H1 (cell line): ENCODE measurements around the gene SLC51B. TPM values are rescaled to one million over a fixed set of nuclear protein-coding genes. Genes with fewer than 3 reads are reported as not detected.

ENCODE experiments used
- CTCF ChIA-PET: fragments of 300-600 bp; sonication (Branson Sonifier 250); formaldehyde crosslinking; loops from one replicate; lab custom pipeline; 2021; ENCODE audit not compliant: partially characterized antibody; lab: Charles Lee
- POLR2A ChIA-PET: fragments of 300-600 bp; sonication (Branson Sonifier 250); formaldehyde crosslinking; loops from one replicate; lab custom pipeline; 2021; ENCODE audit warnings: inconsistent platforms; ENCODE audit not compliant: partially characterized antibody; lab: Charles Lee
- DNase-seq, 2 experiments: peaks; one replicate each; pipeline versions ENCODE4 v3.0.0 to v3.0.0-alpha.2; 2010 to 2022; ENCODE audit warnings: low spot score in 2 of 2, low read depth in 1 of 2, mixed read lengths in 1 of 2
- FAIRE-seq: peaks from 2 replicates; lab custom pipeline; 2011; peaks lifted over from hg19 to GRCh38; lab: Jason Lieb, UNC
- H2AFZ ChIP-seq: 2 replicates; pipeline ENCODE4 v1.8.1; 2012; ENCODE audit warnings: low read length, inconsistent platforms
- H2AK5ac ChIP-seq: 2 replicates; pipeline ENCODE4 v1.6.1; 2013; ENCODE audit warnings: low read depth, low read length
- H2BK120ac ChIP-seq: replicated peaks from 2 replicates; pipeline ENCODE3; 2013; ENCODE audit warnings: low read depth, low read length, inconsistent platforms
- H2BK12ac ChIP-seq: 2 replicates; pipeline ENCODE4 v1.6.1; 2013; ENCODE audit warnings: low read depth, low read length
- H2BK15ac ChIP-seq: 2 replicates; pipeline ENCODE4 v1.6.1; 2013; ENCODE audit warnings: low read length
- H2BK20ac ChIP-seq: 2 replicates; pipeline ENCODE4 v1.6.1; 2013; ENCODE audit warnings: low read length
- H2BK5ac ChIP-seq: 2 replicates; pipeline ENCODE4 v1.6.1; 2013; ENCODE audit warnings: low read depth, low read length
- H3K14ac ChIP-seq: 2 replicates; pipeline ENCODE4 v1.6.1; 2013; ENCODE audit warnings: inconsistent platforms; ENCODE audit not compliant: insufficient read length
- H3K18ac ChIP-seq: 2 replicates; pipeline ENCODE4 v1.6.1; 2013; ENCODE audit warnings: low read length; ENCODE audit errors: extremely low read depth
- H3K23ac ChIP-seq: 2 replicates; pipeline ENCODE4 v1.6.1; 2013; ENCODE audit warnings: inconsistent platforms; ENCODE audit not compliant: insufficient read length
- H3K23me2 ChIP-seq: 2 replicates; pipeline ENCODE4 v1.6.1; 2013; ENCODE audit warnings: low read depth, low read length
- H3K27ac ChIP-seq: 2 replicates; pipeline ENCODE4 v1.6.1; 2011; ENCODE audit warnings: low read depth, low read length, inconsistent platforms
- H3K27me3 ChIP-seq, 4 experiments: replicated peaks in 1 of 4; 1 replicate in 1 of 4; 2 replicates in 3 of 4; pipeline versions ENCODE4 v1.6.1 to v1.8.1; 2011 to 2013; ENCODE audit warnings: low read length in 3 of 4, mild to moderate bottlenecking in 3 of 4, inconsistent platforms in 2 of 4, mixed read lengths in 2 of 4, moderate library complexity in 1 of 4; ENCODE audit not compliant: control insufficient read depth in 3 of 4, insufficient read depth in 3 of 4; ENCODE audit errors: extremely low read depth in 1 of 4
- H3K36me3 ChIP-seq, 4 experiments: 2 replicates each; pipeline versions ENCODE4 v1.6.1 to v1.8.1; 2011 to 2013; ENCODE audit warnings: mild to moderate bottlenecking in 4 of 4, low read length in 3 of 4, moderate library complexity in 2 of 4, control low read depth in 1 of 4, inconsistent platforms in 1 of 4; ENCODE audit not compliant: insufficient read depth in 4 of 4, control insufficient read depth in 2 of 4
- H3K4ac ChIP-seq: replicated peaks from 2 replicates; pipeline ENCODE3; 2013; ENCODE audit warnings: low read length, low read depth, mixed read lengths, inconsistent platforms; ENCODE audit not compliant: insufficient read length
- H3K4me1 ChIP-seq, 4 experiments: replicated peaks in 1 of 4; 1 replicate in 1 of 4; 2 replicates in 3 of 4; pipeline versions ENCODE4 v1.6.1 to v1.8.1; 2011 to 2013; ENCODE audit warnings: low read length in 3 of 4, inconsistent platforms in 2 of 4, mixed read lengths in 1 of 4; ENCODE audit not compliant: insufficient read depth in 4 of 4, control insufficient read depth in 3 of 4
- H3K4me2 ChIP-seq, 2 experiments: 2 replicates each; pipeline versions ENCODE4 v1.6.1 to v1.8.1; 2011 to 2013; ENCODE audit warnings: low read depth in 2 of 2, low read length in 2 of 2, control low read depth in 1 of 2, inconsistent platforms in 1 of 2, mild to moderate bottlenecking in 1 of 2; ENCODE audit not compliant: insufficient read depth in 1 of 2
- H3K4me3 ChIP-seq, 4 experiments: fragments of 200-600, 300-600 bp in 1 of 4; sonication (generic), shearing (Covaris generic), sonication (Bioruptor Twin) in 1 of 4; 2 replicates each; pipeline versions ENCODE4 v1.5.1 to v1.8.1; 2011 to 2016; ENCODE audit warnings: low read length in 4 of 4, low read depth in 3 of 4, control low read depth in 2 of 4, inconsistent platforms in 2 of 4, mild to moderate bottlenecking in 2 of 4, mixed read lengths in 1 of 4, moderate library complexity in 1 of 4; ENCODE audit not compliant: insufficient read depth in 2 of 4; ENCODE audit errors: extremely low read depth in 1 of 4
- H3K56ac ChIP-seq: replicated peaks from 2 replicates; pipeline ENCODE3; 2013; ENCODE audit warnings: low read depth, mild to moderate bottlenecking, mixed read lengths, low read length, inconsistent platforms; ENCODE audit not compliant: insufficient read length
- H3K79me1 ChIP-seq: 2 replicates; pipeline ENCODE4 v1.6.1; 2013; ENCODE audit warnings: low read depth, low read length, control low read depth
- H3K79me2 ChIP-seq, 2 experiments: 2 replicates each; pipeline versions ENCODE4 v1.6.1 to v1.8.1; 2012 to 2013; ENCODE audit warnings: low read length in 2 of 2, mild to moderate bottlenecking in 2 of 2, inconsistent platforms in 1 of 2; ENCODE audit not compliant: insufficient read depth in 2 of 2, control insufficient read depth in 1 of 2
- H3K9ac ChIP-seq, 4 experiments: replicated peaks in 1 of 4; 1 replicate in 1 of 4; 2 replicates in 3 of 4; pipeline versions ENCODE4 v1.6.1 to v1.8.1; 2011 to 2013; ENCODE audit warnings: low read depth in 3 of 4, low read length in 3 of 4, control low read depth in 2 of 4, mild to moderate bottlenecking in 2 of 4, moderate library complexity in 2 of 4, inconsistent platforms in 1 of 4; ENCODE audit errors: extremely low read depth in 1 of 4
- H3K9me3 ChIP-seq, 2 experiments: 2 replicates each; pipeline versions ENCODE4 v1.6.1 to v1.8.1; 2012 to 2013; ENCODE audit warnings: mild to moderate bottlenecking in 2 of 2, moderate library complexity in 2 of 2, control low read depth in 1 of 2, inconsistent platforms in 1 of 2, low read depth in 1 of 2, low read length in 1 of 2, mixed read lengths in 1 of 2; ENCODE audit not compliant: insufficient read depth in 2 of 2
- H4K20me1 ChIP-seq, 2 experiments: replicated peaks in 1 of 2; 2 replicates each; pipeline versions ENCODE3 to v1.8.1; 2011 to 2013; ENCODE audit warnings: inconsistent platforms in 2 of 2, low read length in 2 of 2, mild to moderate bottlenecking in 1 of 2; ENCODE audit not compliant: insufficient read depth in 2 of 2, control insufficient read depth in 1 of 2
- H4K5ac ChIP-seq: 2 replicates; pipeline ENCODE4 v1.6.1; 2013; ENCODE audit warnings: low read length, low read depth, mixed read lengths, inconsistent platforms; ENCODE audit not compliant: insufficient read length
- H4K8ac ChIP-seq: 2 replicates; pipeline ENCODE4 v1.8.0; 2013; ENCODE audit warnings: mild to moderate bottlenecking, moderate library complexity, low read length, inconsistent platforms; ENCODE audit not compliant: insufficient read depth; ENCODE audit errors: extremely low read depth
- H4K91ac ChIP-seq: replicated peaks from 2 replicates; pipeline ENCODE3; 2013; ENCODE audit warnings: low read length, mixed read lengths, inconsistent platforms; ENCODE audit not compliant: insufficient read length
- ATF2 ChIP-seq: IDR thresholded peaks from 2 replicates; pipeline ENCODE4 v1.6.1; 2012; ENCODE audit warnings: low read length, inconsistent platforms
- BACH1 ChIP-seq: IDR thresholded peaks from 2 replicates; pipeline ENCODE4 v1.6.1; 2012; ENCODE audit warnings: low read length, improper control_type of control experiment
- CHD2 ChIP-seq: IDR thresholded peaks from 2 replicates; pipeline ENCODE4 v1.6.1; 2012; ENCODE audit warnings: low read length, improper control_type of control experiment
- EP300 ChIP-seq, 2 experiments: IDR thresholded peaks; 1 replicate in 1 of 2; 2 replicates in 1 of 2; pipeline ENCODE4 v1.6.1; 2011 to 2012; ENCODE audit warnings: low read depth in 2 of 2, low read length in 2 of 2, mild to moderate bottlenecking in 2 of 2, borderline replicate concordance in 1 of 2, inconsistent platforms in 1 of 2, moderate library complexity in 1 of 2
- HDAC6 ChIP-seq: IDR thresholded peaks from one replicate; pipeline ENCODE4 v1.7.1; 2012; ENCODE audit warnings: low read depth, mild to moderate bottlenecking, inconsistent platforms, low read length, moderate library complexity
- MAX ChIP-seq: IDR thresholded peaks from 2 replicates; pipeline ENCODE4 v1.6.1; 2012; ENCODE audit warnings: inconsistent platforms
- NRF1 ChIP-seq: IDR thresholded peaks from 2 replicates; pipeline ENCODE4 v1.6.1; 2011; ENCODE audit warnings: mild to moderate bottlenecking, low read depth, low read length, improper control_type of control experiment
- POLR2A ChIP-seq, 2 experiments: IDR thresholded peaks; 1 replicate in 1 of 2; 2 replicates in 1 of 2; pipeline ENCODE4 v1.6.1; 2011; ENCODE audit warnings: low read depth in 2 of 2, low read length in 2 of 2, mild to moderate bottlenecking in 2 of 2; ENCODE audit errors: control extremely low read depth in 1 of 2
- POLR2AphosphoS5 ChIP-seq: IDR thresholded peaks from 2 replicates; pipeline ENCODE4 v1.6.1; 2011; ENCODE audit warnings: low read depth, low read length
- RAD21 ChIP-seq, 2 experiments: IDR thresholded peaks in 1 of 2; conservative IDR thresholded peaks in 1 of 2; 2 replicates each; pipeline ENCODE4 v1.6.1; 2011; ENCODE audit warnings: low read depth in 2 of 2, low read length in 2 of 2, improper control_type of control experiment in 1 of 2, inconsistent platforms in 1 of 2, mild to moderate bottlenecking in 1 of 2, moderate library complexity in 1 of 2
- RBBP5 ChIP-seq: IDR thresholded peaks from 2 replicates; pipeline ENCODE4 v1.7.1; 2012; ENCODE audit warnings: low read depth, mild to moderate bottlenecking, inconsistent platforms, low read length, moderate library complexity, borderline replicate concordance
- RXRA ChIP-seq: IDR thresholded peaks from 2 replicates; pipeline ENCODE4 v1.6.1; 2011; ENCODE audit warnings: low read depth, mild to moderate bottlenecking, low read length, moderate library complexity; ENCODE audit not compliant: insufficient read depth
- TBP ChIP-seq: IDR thresholded peaks from 2 replicates; pipeline ENCODE4 v1.6.1; 2011; ENCODE audit warnings: low read depth, low read length, improper control_type of control experiment
- WGBS, 2 experiments: shearing (Covaris generic) in 1 of 2; methylation state at CpG; one replicate each; pipeline versions ENCODE4 v1.1.6 to v1.1.7; 2013 to 2015; ENCODE audit warnings: low lambda C conversion rate in 2 of 2, mixed read lengths in 2 of 2, inconsistent platforms in 1 of 2, low coverage in 1 of 2, missing lambda C conversion rate in 1 of 2; ENCODE audit not compliant: insufficient replicate concordance in 2 of 2, insufficient coverage in 1 of 2, insufficient read length in 1 of 2; ENCODE audit errors: extremely low coverage in 1 of 2, missing lambda C conversion rate in 1 of 2; 5-methylcytosine and 5-hydroxymethylcytosine counted together
- polyA plus RNA-seq, 7 experiments: library from polyadenylated mRNA; depleted of rRNA in 3 of 7; stranded (reverse) in 5 of 7; unstranded in 2 of 7; fragments of >200 nt in 5 of 7; fragments of 200-250 nt in 2 of 7; gene quantifications; 1 replicate in 5 of 7; 2 replicates in 1 of 7; 4 replicates in 1 of 7; pipeline versions ENCODE4 v1.2.1 to v1.2.3, GENCODE V29; 2011 to 2013; ENCODE audit warnings: missing spikeins in 2 of 7, mixed read lengths in 2 of 7
- total RNA-seq: library from RNA; stranded (reverse); fragmentation: NEBNext Ultra II Directional; extraction: Animal tissue kit (Norgen Biotek cat#: 25700); gene quantifications from 2 replicates; pipeline ENCODE4 v1.2.1, GENCODE V29; 2021

The SLC51B gene
- total and polyA plus RNA-seq, 2 of the 8 experiments (the other 6 are each of a cell fraction or from before 2014, with no cell fraction given): not detected

GRCh38 chr15:65051266-65051665 lies 6.1 kb downstream of the SLC51B start:
- no peaks in the 10 kb centered on the region; a peak in 1 of 7 replicates for H3K27me3 ChIP-seq
- no peak overlapping the region for H3K4ac ChIP-seq
- no peak overlapping the region for H2BK15ac ChIP-seq
- no peaks in the 10 kb centered on the region for H4K20me1 ChIP-seq
- H3K36me3 ChIP-seq: no peaks in the 10 kb centered on the region
- no peak overlapping the region for H3K18ac ChIP-seq
- no peak for DNase-seq
- no peak overlapping the region for H2BK12ac ChIP-seq
- no peak overlapping the region for H3K23ac ChIP-seq
- no peak overlapping the region for H2BK5ac ChIP-seq
- H3K9me3 ChIP-seq: no peaks in the 10 kb centered on the region
- H3K79me1 ChIP-seq: no peaks in the 10 kb centered on the region
- H3K23me2 ChIP-seq: no peaks in the 10 kb centered on the region
- POLR2A ChIA-PET: interaction anchor here (1.1 kb wide), 1 partner anchor 11 kb away, joined by 5 read pairs; no protein-coding TSS in a partner anchor
- H3K4me2 ChIP-seq: no peak overlapping the region
- H3K9ac ChIP-seq: no peak overlapping the region
- no peak for FAIRE-seq
- H2BK20ac ChIP-seq: no peak overlapping the region
- no peak overlapping the region for H3K4me3 ChIP-seq
- H3K27ac ChIP-seq: no peak overlapping the region
- no peaks in the 10 kb centered on the region for H3K79me2 ChIP-seq
- 87% methylated on average over 2 of the region's 2 CpGs; no CpG with 5 or more reads in 1 of the 2 experiments for WGBS, 2 experiments
- CTCF ChIA-PET: interaction anchor here (1.3 to 33.2 kb wide), 6 partner anchors 8 to 57 kb away, joined by 4 to 1213 read pairs (median 53); partner anchors contain the start of genes KBTBD13, RASL12 and SLC51B
- no peak overlapping the region for H2BK120ac ChIP-seq
- H3K14ac ChIP-seq: no peak overlapping the region
- H2AK5ac ChIP-seq: no peak overlapping the region
- no peak overlapping the region for H3K56ac ChIP-seq
- H3K4me1 ChIP-seq: no peaks in the 10 kb centered on the region
- H4K5ac ChIP-seq: no peak overlapping the region
- no peak overlapping the region for H4K8ac ChIP-seq
- no peak overlapping the region for H2AFZ ChIP-seq
- no peak overlapping the region for H4K91ac ChIP-seq
- TF ChIP-seq ATF2: no peak
- TF ChIP-seq NRF1: no peak
- no peak for TF ChIP-seq RBBP5
- TF ChIP-seq EP300 (IDR thresholded peaks at IDR 0.05; ENCODE audit: borderline replicate concordance in 1 of 2, low read depth in 2 of 2, low read length in 2 of 2): no peak
- no peak for TF ChIP-seq POLR2A (IDR thresholded peaks at IDR 0.05; ENCODE audit: control extremely low read depth in 1 of 2, low read depth in 2 of 2, low read length in 2 of 2)
- no peak for TF ChIP-seq CHD2
- no peak for TF ChIP-seq BACH1
- TF ChIP-seq MAX: no peak
- no peak for TF ChIP-seq POLR2AphosphoS5
- no peak for TF ChIP-seq RAD21 (IDR thresholded peaks at IDR 0.05 in 1 of 2, conservative IDR thresholded peaks at IDR 0.05 in 1 of 2; ENCODE audit: low read depth in 2 of 2, low read length in 2 of 2)
- TF ChIP-seq RXRA: no peak
- TF ChIP-seq TBP: no peak
- TF ChIP-seq HDAC6: no peak
